K562 (cell line): ENCODE measurements around the gene CD52. TPM values are rescaled to one million over a fixed set of nuclear protein-coding genes. Genes with fewer than 3 reads are reported as not detected.

ENCODE experiments used
- CBX8 ChIP-seq: fragments of 200-600 bp; sonication (generic); IDR thresholded peaks from 2 replicates; pipeline ENCODE4 v1.6.1; 2012; ENCODE audit warnings: borderline replicate concordance, mixed run types, low read depth, mild to moderate bottlenecking, moderate library complexity, mixed read lengths, low read length, control low read depth, inconsistent platforms; ENCODE audit not compliant: poor library complexity, severe bottlenecking; ENCODE audit errors: extremely low read depth
- HLTF ChIP-seq: fragments of 450-650 bp; IDR thresholded peaks from 2 replicates; pipeline ENCODE4 v1.6.1; 2016
- HOMEZ ChIP-seq: fragments of 250-450 bp; sonication (Bioruptor Pico); IDR thresholded peaks from 2 replicates; pipeline ENCODE4 v1.4.0; 2020; ENCODE audit warnings: mild to moderate bottlenecking, moderate library complexity
- IRF2 ChIP-seq: sonication (generic); formaldehyde crosslinking; IDR thresholded peaks from 2 replicates; pipeline ENCODE4 v1.8.1; 2022; ENCODE audit warnings: mild to moderate bottlenecking, missing genetic modification reagents
- KAT2B ChIP-seq: IDR thresholded peaks from one replicate; pipeline ENCODE4 v1.6.1; 2012; ENCODE audit warnings: low read depth, mild to moderate bottlenecking, control low read depth, inconsistent platforms, low read length, moderate library complexity
- KDM4B ChIP-seq, 2 experiments: fragments of 450-650 bp in 1 of 2; sonication (generic) in 1 of 2; IDR thresholded peaks; 2 replicates each; pipeline ENCODE4 v1.6.1; 2016 to 2017; ENCODE audit warnings: borderline replicate concordance in 2 of 2, antibody characterized with exemption in 1 of 2, low read depth in 1 of 2, mild to moderate bottlenecking in 1 of 2
- RBM22 ChIP-seq: fragments of 200-400 bp; formaldehyde crosslinking; IDR thresholded peaks from 2 replicates; pipeline ENCODE4 v1.6.1; 2018; ENCODE audit warnings: low read length, low read depth; ENCODE audit not compliant: poor library complexity, severe bottlenecking
- SMARCB1 ChIP-seq: IDR thresholded peaks from 2 replicates; pipeline ENCODE4 v1.6.1; 2011; ENCODE audit warnings: improper control_type of control experiment, low read depth; ENCODE audit not compliant: insufficient read length
- TAF1 ChIP-seq: IDR thresholded peaks from 2 replicates; pipeline ENCODE4 v1.6.1; 2011; ENCODE audit warnings: mild to moderate bottlenecking, low read length, moderate library complexity; ENCODE audit not compliant: insufficient read depth, control insufficient read depth, severe bottlenecking; ENCODE audit errors: extremely low read depth
- ZNF140 ChIP-seq: fragments of 250-450 bp; sonication (Bioruptor Pico); IDR thresholded peaks from 2 replicates; pipeline ENCODE4 v1.8.0; 2021; ENCODE audit warnings: moderate library complexity, mild to moderate bottlenecking, inconsistent platforms
- ZNF23 ChIP-seq: fragments of 250-450 bp; sonication (Bioruptor Pico); IDR thresholded peaks from 2 replicates; pipeline ENCODE4 v1.4.0; 2020; ENCODE audit warnings: mild to moderate bottlenecking
- ZNF444 ChIP-seq: fragments of 250-450 bp; sonication (Bioruptor Pico); IDR thresholded peaks from 2 replicates; pipeline ENCODE4 v1.4.0; 2020; ENCODE audit warnings: mild to moderate bottlenecking, moderate library complexity
- ZNF639 ChIP-seq, 2 experiments: fragments of 200-800 bp in 1 of 2; sonication (Bioruptor generic) in 1 of 2; sonication (generic) in 1 of 2; formaldehyde crosslinking in 1 of 2; IDR thresholded peaks in 1 of 2; conservative IDR thresholded peaks in 1 of 2; 2 replicates each; pipeline versions ENCODE4 v1.5.0 to v1.6.1; 2016 to 2020; ENCODE audit warnings: missing compliant biosample characterization in 1 of 2, missing genetic modification characterization in 1 of 2, missing genetic modification reagents in 1 of 2
- ZNF695 ChIP-seq: fragments of 450-650 bp; formaldehyde crosslinking; IDR thresholded peaks from 2 replicates; pipeline ENCODE4 v1.4.0; 2020; ENCODE audit warnings: mild to moderate bottlenecking, moderate library complexity
- polyA plus RNA-seq, 8 experiments: library from polyadenylated mRNA; depleted of rRNA in 4 of 8; stranded (reverse) in 5 of 8; unstranded in 3 of 8; fragments of >200 nt; fragmentation: Nextera tagmentation in 2 of 8; fragmentation: Illumina TruSeq in 1 of 8; extraction: Ambion mirVana in 2 of 8; extraction: Trizol in 1 of 8; gene quantifications; 2 replicates each; pipeline versions ENCODE4 v1.2.1 to v1.2.3, GENCODE V29; 2011 to 2014; ENCODE audit warnings: inconsistent platforms in 1 of 8, missing spikeins in 1 of 8
- total RNA-seq, 7 experiments: library from RNA; depleted of rRNA in 6 of 7; stranded (reverse); fragments of >200 nt in 6 of 7; fragmentation: Illumina TruSeq in 2 of 7; extraction: Trizol in 2 of 7; gene quantifications; 2 replicates each; pipeline versions ENCODE4 v1.2.1 to v1.2.3, GENCODE V29; 2011 to 2021; ENCODE audit warnings: low replicate concordance in 1 of 7
- TF ChIP-seq, protein P1 (sequence below): fragments of 450-650 bp; IDR thresholded peaks from 2 replicates; pipeline ENCODE4 v1.6.1; 2018; ENCODE audit not compliant: partially characterized antibody

Gene CD52
- total and polyA plus RNA-seq, 9 of the 15 experiments (the other 6 are each of a cell fraction or from before 2014, with no cell fraction given), result 34.9 to 488 (median 173) TPM

DNA sequence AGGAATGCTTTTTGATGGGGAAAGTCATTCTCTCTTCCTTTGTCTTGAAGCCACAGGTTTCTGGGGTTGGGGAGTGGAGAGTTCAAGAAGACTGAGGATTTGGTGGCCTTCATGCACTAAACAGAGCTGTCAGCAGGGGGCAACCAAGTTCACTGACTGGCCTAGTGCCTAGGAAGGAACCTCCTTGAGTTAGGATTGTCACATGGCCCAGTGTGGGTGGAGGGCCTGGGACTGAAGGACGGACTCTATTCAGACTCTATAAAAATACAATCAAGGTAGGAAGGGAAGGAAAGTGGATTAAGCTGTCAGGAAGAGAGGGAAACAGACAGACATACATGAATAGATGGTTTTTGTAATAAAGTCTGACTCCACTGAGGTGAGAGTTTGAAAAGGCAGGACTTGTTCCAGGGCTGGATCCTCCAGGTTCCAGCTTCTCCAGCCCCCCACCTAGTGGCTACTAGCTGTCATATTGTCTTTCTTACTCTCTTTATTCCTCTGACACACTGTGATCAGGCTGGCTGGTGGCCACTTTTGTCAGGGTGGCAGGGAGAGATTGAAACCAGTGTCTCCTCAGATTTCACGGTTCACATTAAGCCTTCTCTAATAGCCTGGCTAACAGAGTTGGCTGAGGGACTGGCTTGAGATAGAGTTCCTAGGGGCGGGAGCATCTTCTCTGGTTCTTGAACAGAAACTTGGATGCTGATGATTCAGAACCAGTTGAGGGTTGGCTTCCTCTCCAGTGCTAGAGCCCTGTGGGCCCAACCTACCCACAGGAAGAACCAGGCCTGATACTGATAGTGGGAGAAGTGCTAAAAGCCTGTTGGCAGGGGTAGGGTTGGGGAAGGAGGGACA is 42.0 kb upstream of the CD52 start (continued):
- TF ChIP-seq, protein P1, sequence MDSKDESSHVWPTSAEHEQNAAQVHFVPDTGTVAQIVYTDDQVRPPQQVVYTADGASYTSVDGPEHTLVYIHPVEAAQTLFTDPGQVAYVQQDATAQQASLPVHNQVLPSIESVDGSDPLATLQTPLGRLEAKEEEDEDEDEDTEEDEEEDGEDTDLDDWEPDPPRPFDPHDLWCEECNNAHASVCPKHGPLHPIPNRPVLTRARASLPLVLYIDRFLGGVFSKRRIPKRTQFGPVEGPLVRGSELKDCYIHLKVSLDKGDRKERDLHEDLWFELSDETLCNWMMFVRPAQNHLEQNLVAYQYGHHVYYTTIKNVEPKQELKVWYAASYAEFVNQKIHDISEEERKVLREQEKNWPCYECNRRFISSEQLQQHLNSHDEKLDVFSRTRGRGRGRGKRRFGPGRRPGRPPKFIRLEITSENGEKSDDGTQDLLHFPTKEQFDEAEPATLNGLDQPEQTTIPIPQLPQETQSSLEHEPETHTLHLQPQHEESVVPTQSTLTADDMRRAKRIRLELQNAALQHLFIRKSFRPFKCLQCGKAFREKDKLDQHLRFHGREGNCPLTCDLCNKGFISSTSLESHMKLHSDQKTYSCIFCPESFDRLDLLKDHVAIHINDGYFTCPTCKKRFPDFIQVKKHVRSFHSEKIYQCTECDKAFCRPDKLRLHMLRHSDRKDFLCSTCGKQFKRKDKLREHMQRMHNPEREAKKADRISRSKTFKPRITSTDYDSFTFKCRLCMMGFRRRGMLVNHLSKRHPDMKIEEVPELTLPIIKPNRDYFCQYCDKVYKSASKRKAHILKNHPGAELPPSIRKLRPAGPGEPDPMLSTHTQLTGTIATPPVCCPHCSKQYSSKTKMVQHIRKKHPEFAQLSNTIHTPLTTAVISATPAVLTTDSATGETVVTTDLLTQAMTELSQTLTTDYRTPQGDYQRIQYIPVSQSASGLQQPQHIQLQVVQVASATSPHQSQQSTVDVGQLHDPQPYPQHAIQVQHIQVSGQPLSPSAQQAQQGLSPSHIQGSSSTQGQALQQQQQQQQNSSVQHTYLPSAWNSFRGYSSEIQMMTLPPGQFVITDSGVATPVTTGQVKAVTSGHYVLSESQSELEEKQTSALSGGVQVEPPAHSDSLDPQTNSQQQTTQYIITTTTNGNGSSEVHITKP, result peak; percentile 28
- TF ChIP-seq HOMEZ (CRISPR knock-in tag), result no peak
- TF ChIP-seq ZNF695, result no peak
- TF ChIP-seq ZNF140, result no peak
- no peak for TF ChIP-seq HLTF
- TF ChIP-seq TAF1, result no peak
- TF ChIP-seq IRF2, result no peak
- TF ChIP-seq ZNF444 (CRISPR knock-in tag), result no peak
- TF ChIP-seq KDM4B (IDR thresholded peaks at IDR 0.05; ENCODE audit: borderline replicate concordance in 2 of 2, low read depth in 1 of 2), result no peak
- no peak for TF ChIP-seq ZNF23 (CRISPR knock-in tag)
- TF ChIP-seq CBX8, result no peak
- TF ChIP-seq ZNF639 (CRISPR knock-in tag; conservative IDR thresholded peaks at IDR 0.05 in 1 of 2, IDR thresholded peaks at IDR 0.05 in 1 of 2), result no peak
- TF ChIP-seq SMARCB1, result peak; percentile 35
- no peak for TF ChIP-seq RBM22
- TF ChIP-seq KAT2B, result no peak
